Neural progenitor cell (in vitro differentiated cells): ENCODE data around the gene RAB31. TPM values are rescaled to one million over a fixed set of nuclear protein-coding genes. Genes with fewer than 3 reads are reported as not detected.
A peak's percentile ranks its signal among the peaks of the same experiment; 100 is the strongest.

ENCODE experiments used
- DNase-seq: peaks from one replicate; pipeline ENCODE4 v3.0.0-alpha.2; 2016; ENCODE audit warnings: low spot score
- H2AFZ ChIP-seq: fragments of 200-600 bp; sonication (generic); replicated peaks from 2 replicates; pipeline ENCODE4 v1.6.1; 2016; ENCODE audit warnings: antibody characterized with exemption
- H3F3A ChIP-seq: fragments of 200-600 bp; sonication (generic); 2 replicates; pipeline ENCODE4 v1.6.1; 2016; ENCODE audit warnings: antibody characterized with exemption, low read depth
- H3K27ac ChIP-seq: fragments of 200-600 bp; sonication (generic); 2 replicates; pipeline ENCODE4 v1.5.1; 2016; ENCODE audit warnings: mild to moderate bottlenecking
- H3K27me3 ChIP-seq: fragments of 200-600 bp; sonication (generic); 2 replicates; pipeline ENCODE4 v1.6.1; 2016; ENCODE audit warnings: mild to moderate bottlenecking, moderate library complexity
- H3K36me3 ChIP-seq: fragments of 200-600 bp; sonication (generic); 2 replicates; pipeline ENCODE4 v1.5.1; 2016
- H3K4me1 ChIP-seq: fragments of 200-600 bp; sonication (generic); 2 replicates; pipeline ENCODE4 v1.6.1; 2016; ENCODE audit warnings: mixed run types
- H3K4me2 ChIP-seq: fragments of 200-600 bp; sonication (generic); 2 replicates; pipeline ENCODE4 v1.6.1; 2016
- H3K4me3 ChIP-seq: fragments of 200-600 bp; sonication (generic); 2 replicates; pipeline ENCODE4 v1.5.1; 2016
- H3K79me2 ChIP-seq: fragments of 200-600 bp; sonication (generic); 2 replicates; pipeline ENCODE4 v1.6.1; 2016; ENCODE audit warnings: low read depth
- H3K9ac ChIP-seq: fragments of 200-600 bp; sonication (generic); 2 replicates; pipeline ENCODE4 v1.6.1; 2016
- H3K9me3 ChIP-seq: fragments of 200-600 bp; sonication (generic); 2 replicates; pipeline ENCODE4 v1.5.1; 2016; ENCODE audit warnings: low read depth
- H4K20me1 ChIP-seq: fragments of 200-600 bp; sonication (generic); 2 replicates; pipeline ENCODE4 v1.6.1; 2016; ENCODE audit warnings: low read depth
- H3K27ac Mint-ChIP-seq: 3 replicates; pipeline ENCODE4 v1.8.0; 2021; ENCODE audit warnings: mixed read lengths
- H3K27me3 Mint-ChIP-seq: 2 replicates; pipeline ENCODE4 v1.8.0; 2022; ENCODE audit warnings: low read depth, mild to moderate bottlenecking, inconsistent platforms, moderate library complexity, mixed read lengths; ENCODE audit not compliant: insufficient read depth
- H3K36me3 Mint-ChIP-seq: 3 replicates; pipeline ENCODE4 v1.8.0; 2021; ENCODE audit warnings: mixed read lengths
- H3K4me1 Mint-ChIP-seq: 3 replicates; pipeline ENCODE4 v1.8.0; 2021; ENCODE audit warnings: mixed read lengths
- H3K4me3 Mint-ChIP-seq: 3 replicates; pipeline ENCODE4 v1.8.0; 2021; ENCODE audit warnings: mild to moderate bottlenecking, moderate library complexity, mixed read lengths
- H3K9me3 Mint-ChIP-seq: 3 replicates; pipeline ENCODE4 v1.8.0; 2020; ENCODE audit warnings: mixed read lengths
- EZH2 ChIP-seq: fragments of 200-600 bp; sonication (generic); IDR thresholded peaks from 2 replicates; pipeline ENCODE4 v1.6.1; 2017; ENCODE audit warnings: antibody characterized with exemption, mild to moderate bottlenecking, moderate library complexity
- EZH2phosphoT487 ChIP-seq: fragments of 200-600 bp; sonication (generic); IDR thresholded peaks from 2 replicates; pipeline ENCODE4 v1.6.1; 2017; ENCODE audit warnings: antibody characterized with exemption
- total RNA-seq: library from RNA; depleted of rRNA; stranded (reverse); fragments of >200 nt; gene quantifications from 2 replicates; pipeline ENCODE4 v1.2.3, GENCODE V29; 2015; ENCODE audit warnings: low replicate concordance
- TF ChIP-seq, protein P1 (sequence below): fragments of 200-600 bp; sonication (generic); IDR thresholded peaks from 2 replicates; pipeline ENCODE4 v1.5.1; 2017; ENCODE audit warnings: antibody characterized with exemption, mild to moderate bottlenecking

Gene RAB31
- total RNA-seq, 1 donor from 2014 or later = 5.0 TPM

DNA sequence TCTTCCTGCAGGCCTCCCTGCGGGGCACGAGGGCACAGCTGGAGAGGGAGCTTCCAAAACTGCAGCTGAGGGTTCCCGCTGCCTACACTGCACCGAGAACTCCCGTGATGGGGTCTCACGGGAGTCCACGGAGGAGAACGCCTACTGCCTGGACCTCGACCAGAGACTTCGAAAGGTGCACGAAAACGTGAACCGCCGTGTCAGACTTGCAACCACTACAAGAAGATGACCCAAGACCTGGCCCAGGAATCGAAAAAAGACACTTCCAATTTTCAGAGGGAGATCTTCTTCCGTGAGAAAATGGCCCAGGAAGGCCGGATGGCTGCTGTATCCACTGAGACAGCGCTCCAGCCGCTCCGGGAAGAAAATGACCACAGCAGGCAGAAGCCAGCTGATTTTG lies 124.8 kb downstream of the RAB31 start:
- Histone ChIP-seq H3F3A (peaks cover 14% of the 10 kb centered on the region), H3K27me3 (no peaks in the 10 kb centered on the region), H2AFZ (no peak overlapping the region), H3K36me3 (no peaks in the 10 kb centered on the region), H3K79me2 (no peaks in the 10 kb centered on the region), H3K4me2 (no peak overlapping the region), H3K27ac (no peak overlapping the region), H3K9me3 (no peaks in the 10 kb centered on the region), H4K20me1 (no peaks in the 10 kb centered on the region), H3K4me1 (peaks cover 11% of the 10 kb centered on the region), H3K4me3 (no peak overlapping the region), H3K9ac (no peak overlapping the region)
- TF ChIP-seq, protein P1, sequence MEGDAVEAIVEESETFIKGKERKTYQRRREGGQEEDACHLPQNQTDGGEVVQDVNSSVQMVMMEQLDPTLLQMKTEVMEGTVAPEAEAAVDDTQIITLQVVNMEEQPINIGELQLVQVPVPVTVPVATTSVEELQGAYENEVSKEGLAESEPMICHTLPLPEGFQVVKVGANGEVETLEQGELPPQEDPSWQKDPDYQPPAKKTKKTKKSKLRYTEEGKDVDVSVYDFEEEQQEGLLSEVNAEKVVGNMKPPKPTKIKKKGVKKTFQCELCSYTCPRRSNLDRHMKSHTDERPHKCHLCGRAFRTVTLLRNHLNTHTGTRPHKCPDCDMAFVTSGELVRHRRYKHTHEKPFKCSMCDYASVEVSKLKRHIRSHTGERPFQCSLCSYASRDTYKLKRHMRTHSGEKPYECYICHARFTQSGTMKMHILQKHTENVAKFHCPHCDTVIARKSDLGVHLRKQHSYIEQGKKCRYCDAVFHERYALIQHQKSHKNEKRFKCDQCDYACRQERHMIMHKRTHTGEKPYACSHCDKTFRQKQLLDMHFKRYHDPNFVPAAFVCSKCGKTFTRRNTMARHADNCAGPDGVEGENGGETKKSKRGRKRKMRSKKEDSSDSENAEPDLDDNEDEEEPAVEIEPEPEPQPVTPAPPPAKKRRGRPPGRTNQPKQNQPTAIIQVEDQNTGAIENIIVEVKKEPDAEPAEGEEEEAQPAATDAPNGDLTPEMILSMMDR = no peak
- TF ChIP-seq EZH2 = no peak
- TF ChIP-seq EZH2phosphoT487 = no peak
- Mint-ChIP-seq H3K27me3 (no peaks in the 10 kb centered on the region), H3K4me3 (no peak overlapping the region), H3K4me1 (peaks cover 24% of the 10 kb centered on the region), H3K27ac (no peak overlapping the region), H3K36me3 (peaks cover 2% of the 10 kb centered on the region), H3K9me3 (peaks cover 1% of the 10 kb centered on the region)
- DNase-seq = no peak

DNA sequence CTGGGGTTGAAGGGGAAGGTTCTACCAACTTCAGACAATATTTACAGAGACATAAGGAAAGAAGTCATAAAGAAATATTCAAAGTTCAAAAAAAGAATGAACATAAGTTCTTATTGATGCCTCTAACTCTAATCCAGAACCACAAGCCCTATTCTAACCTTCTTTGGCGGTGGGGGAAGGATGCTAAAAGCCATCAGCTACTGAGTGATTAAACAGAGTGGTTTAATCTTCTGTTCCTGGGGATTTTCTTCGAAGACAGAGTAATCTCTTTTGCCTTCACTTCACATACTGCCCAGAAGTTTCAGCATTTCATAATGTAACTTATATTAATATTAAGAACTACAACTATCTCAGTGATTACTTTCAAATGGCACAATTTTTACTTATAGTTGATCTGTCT lies 126.5 kb downstream of the RAB31 start:
- Histone ChIP-seq H4K20me1 (no peaks in the 10 kb centered on the region), H3K4me3 (no peak overlapping the region), H3F3A (peaks cover 19% of the 10 kb centered on the region), H2AFZ (no peak overlapping the region), H3K79me2 (no peaks in the 10 kb centered on the region), H3K27ac (no peak overlapping the region), H3K4me1 (peaks cover 27% of the 10 kb centered on the region), H3K27me3 (no peaks in the 10 kb centered on the region), H3K9me3 (no peaks in the 10 kb centered on the region), H3K9ac (no peak overlapping the region), H3K36me3 (no peaks in the 10 kb centered on the region), H3K4me2 (no peak overlapping the region)
- Mint-ChIP-seq H3K27me3 (no peaks in the 10 kb centered on the region), H3K4me3 (no peak overlapping the region), H3K4me1 (peaks cover 38% of the 10 kb centered on the region), H3K9me3 (peaks cover 1% of the 10 kb centered on the region), H3K36me3 (peaks cover 2% of the 10 kb centered on the region), H3K27ac (no peak overlapping the region)
- no peak for DNase-seq
- TF ChIP-seq EZH2 (no peak), EZH2phosphoT487 (no peak)
- TF ChIP-seq, protein P1 = no peak

DNA sequence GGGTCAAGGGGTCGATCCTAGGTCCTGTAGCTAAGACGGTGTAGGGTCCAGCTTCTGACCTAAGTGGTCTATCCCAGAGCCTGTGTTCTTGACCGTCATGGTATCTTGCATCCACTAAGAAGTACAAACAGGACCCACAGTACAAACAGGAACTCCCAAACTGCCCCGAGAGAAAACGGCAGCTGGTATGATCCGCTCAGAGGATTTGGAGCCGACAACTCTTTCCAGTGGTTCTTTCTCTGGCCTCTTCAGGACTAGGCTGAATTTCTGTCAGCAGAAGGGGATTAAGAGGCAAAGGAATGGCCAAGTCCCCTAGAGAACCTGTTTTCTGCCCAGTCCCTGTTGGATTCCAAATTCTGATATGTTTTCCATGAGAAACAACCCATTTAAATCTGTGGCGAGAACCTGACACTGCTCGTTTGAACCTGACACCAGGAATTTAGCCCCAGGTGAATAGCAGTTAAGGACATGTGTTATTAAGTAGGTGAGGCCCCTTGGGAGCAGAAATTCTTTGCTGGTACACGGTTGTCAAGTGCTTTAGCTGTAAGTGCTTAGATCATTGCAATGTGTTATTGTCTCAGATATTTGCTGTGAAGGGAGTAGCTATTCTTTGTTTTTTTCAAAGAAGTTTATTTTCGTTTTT lies 127.1 kb downstream of the RAB31 start:
- TF ChIP-seq EZH2phosphoT487 = no peak
- TF ChIP-seq EZH2 = no peak
- TF ChIP-seq, protein P1 = no peak
- Histone ChIP-seq H3K9me3 (no peaks in the 10 kb centered on the region), H3K4me3 (no peak overlapping the region), H2AFZ (no peak overlapping the region), H3K4me2 (no peak overlapping the region), H4K20me1 (no peaks in the 10 kb centered on the region), H3K9ac (no peak overlapping the region), H3F3A (peaks cover 19% of the 10 kb centered on the region), H3K27me3 (no peaks in the 10 kb centered on the region), H3K27ac (no peak overlapping the region), H3K79me2 (no peaks in the 10 kb centered on the region), H3K36me3 (no peaks in the 10 kb centered on the region), H3K4me1 (peaks cover 32% of the 10 kb centered on the region)
- Mint-ChIP-seq H3K27ac (peak overlapping the region; percentile 39), H3K4me1 (peaks cover 38% of the 10 kb centered on the region), H3K4me3 (no peak overlapping the region), H3K36me3 (peaks cover 2% of the 10 kb centered on the region), H3K27me3 (no peaks in the 10 kb centered on the region), H3K9me3 (peaks cover 1% of the 10 kb centered on the region)
- DNase-seq = no peak
